ENCODE measurements around the gene CTNNA3.

Gene CTNNA3

GRCh38 chr10:66604195-66604594, 1091.8 kb downstream of the CTNNA3 start:
- DNase-seq = no peak

GRCh38 chr10:66591865-66592264, 1104.1 kb downstream of the CTNNA3 start:
- no peak for DNase-seq

GRCh38 chr10:66587680-66588050, 1108.3 kb downstream of the CTNNA3 start:
- no peak for DNase-seq

- no peak for DNase-seq
These were observed 1108.9 kb downstream of the CTNNA3 start for GRCh38 chr10:66586897-66587679.

DNA sequence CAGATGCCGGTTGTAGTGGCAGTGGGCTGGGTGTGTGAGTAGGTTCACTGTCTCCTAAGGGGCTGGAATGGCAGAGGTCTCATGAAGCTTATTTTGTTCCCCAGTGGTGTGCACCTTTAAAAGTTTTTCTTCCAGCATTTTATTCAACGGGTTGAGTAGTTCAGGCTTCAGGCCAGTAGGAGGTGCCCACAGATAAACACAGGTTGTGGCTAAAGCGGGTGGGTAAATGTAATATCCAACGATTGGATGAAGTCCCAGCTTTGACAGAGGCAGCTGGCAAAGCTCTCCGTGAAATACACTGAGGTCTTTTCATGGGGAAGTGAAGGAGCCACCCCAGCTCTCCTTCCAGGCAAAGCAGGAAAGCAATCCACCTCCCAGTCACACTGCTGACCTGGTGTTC, 1109.9 kb downstream of the CTNNA3 start:
- DNase-seq = no peak

DNA sequence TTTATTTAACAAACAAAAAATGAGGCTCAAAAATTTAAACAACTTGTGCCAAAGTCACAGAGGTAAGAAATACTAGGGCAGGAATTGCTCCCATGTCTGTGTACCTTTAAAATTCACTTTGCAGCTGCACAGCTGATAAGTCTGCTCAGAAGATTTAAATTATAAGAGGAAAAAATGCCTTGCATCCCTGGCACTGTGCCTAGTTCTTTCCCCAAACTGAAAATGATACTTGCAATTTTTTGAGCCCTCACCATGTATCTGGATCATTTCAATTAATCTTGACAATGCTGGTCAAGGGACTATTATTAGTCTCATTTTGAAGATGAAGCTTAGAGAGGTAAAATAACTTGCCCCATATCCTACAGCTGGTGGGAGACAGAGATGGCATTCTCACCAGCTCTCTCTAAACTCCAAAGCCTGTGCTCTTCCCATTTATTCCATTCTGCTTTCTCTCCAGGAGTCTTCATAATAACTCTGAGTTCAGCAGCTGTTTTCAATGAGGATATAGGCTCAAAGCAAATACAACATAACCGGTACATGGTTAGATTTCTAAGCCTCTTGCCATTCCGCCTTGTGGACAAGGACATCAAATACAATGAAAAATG, 1120.6 kb downstream of the CTNNA3 start:
- DNase-seq = no peak

DNA sequence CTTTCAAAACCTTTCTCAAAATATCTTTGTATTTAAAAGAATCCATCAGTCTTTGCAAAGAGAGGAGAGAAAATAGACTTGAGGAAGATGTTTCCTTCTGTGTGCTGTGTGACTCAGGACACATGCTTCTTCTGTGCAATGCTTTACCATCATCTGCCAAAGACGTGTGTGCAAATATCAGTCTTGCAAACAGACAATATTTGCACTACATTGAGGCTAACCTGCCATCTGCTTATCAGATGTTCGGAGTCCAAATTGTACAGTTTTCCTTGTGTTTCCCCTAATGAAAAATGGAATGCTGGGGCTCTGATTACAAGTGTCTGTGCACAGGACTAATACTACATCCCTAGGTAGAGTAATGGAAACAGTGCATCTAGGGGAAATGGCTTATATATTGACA, 1123.3 kb downstream of the CTNNA3 start:
- DNase-seq = no peak

DNA sequence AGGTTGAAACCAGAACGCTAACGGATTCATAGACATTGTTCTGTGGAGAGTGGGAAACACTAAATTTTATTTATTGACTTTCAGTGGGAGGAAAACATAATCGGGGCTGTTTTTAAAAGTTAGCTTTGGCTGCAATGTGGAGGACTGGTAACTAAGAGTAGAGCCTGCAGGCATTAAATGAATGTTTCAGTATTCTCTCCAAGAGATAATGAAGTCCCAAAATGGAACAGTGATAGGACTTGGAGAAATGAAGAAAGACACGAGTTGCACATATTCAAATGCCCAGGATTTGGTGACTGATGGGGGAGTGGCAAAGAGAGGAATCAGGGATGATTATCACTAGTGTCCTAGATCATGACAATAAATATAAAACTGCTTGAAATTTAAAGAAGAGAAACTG, 1130.0 kb downstream of the CTNNA3 start:
- DNase-seq = no peak

- no peak for DNase-seq
These were observed 1131.7 kb downstream of the CTNNA3 start for GRCh38 chr10:66564287-66564686.

DNA sequence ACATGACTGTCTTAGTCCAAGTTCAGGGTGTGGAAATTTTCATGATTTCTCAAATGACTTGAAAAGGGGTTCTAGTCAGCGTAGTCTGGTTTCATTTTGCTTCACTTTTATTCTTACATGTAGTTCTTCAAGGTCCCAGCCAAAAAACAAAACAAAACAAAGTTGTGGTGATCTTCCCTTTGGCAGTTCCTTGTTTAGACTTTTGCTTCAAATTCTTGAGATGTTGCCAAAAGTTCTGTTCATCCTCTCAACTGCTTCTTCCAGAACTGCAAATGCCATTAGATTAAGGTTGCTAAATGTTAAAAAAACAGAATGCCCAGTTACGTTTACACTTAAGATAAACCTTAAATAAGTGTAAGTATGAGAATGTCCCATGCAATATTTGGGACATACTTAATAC, 1140.9 kb downstream of the CTNNA3 start:
- no peak for DNase-seq

DNA sequence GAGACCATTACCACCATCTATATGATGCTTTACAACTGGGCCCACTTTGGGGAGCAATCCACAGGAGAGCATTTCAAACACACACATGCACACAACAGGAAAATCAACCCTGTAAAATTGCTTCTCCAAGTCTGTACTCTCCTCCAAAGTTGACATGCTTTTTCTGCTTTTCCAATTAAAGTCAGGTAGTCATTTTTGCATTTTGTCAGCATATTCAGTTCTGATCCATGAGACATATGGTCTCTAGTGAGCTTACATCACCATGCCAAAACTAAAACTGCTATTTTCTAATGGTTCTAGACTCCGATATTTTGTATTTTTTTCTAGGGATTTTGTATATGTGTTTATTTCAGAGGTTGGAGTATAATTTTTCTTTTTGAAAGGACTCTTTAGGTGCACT, 1143.7 kb downstream of the CTNNA3 start:
- no peak for DNase-seq

GRCh38 chr10:66550351-66550750, 1145.6 kb downstream of the CTNNA3 start:
- DNase-seq = no peak

DNA sequence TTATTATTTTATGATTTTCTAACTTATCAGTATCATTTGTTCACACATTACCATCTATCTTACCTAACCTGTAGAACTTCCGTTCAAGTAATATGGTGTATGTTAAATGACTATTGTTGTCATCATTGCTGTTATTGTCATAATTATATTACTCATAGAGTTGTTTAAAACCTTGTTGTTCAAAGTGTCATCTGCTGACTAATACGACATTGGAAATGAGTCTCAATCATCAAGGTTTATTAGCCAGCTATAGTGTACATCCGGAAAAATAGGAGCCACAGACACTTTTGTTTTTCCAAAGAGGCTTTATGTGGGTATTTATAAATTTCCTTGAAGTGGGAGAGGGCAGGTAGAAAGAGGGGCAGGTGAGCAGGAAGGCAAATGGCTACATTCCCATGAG, 1157.1 kb downstream of the CTNNA3 start:
- no peak for DNase-seq

- DNase-seq = no peak
These were observed 1157.6 kb downstream of the CTNNA3 start for GRCh38 chr10:66538371-66538770.

GRCh38 chr10:66537186-66537585, 1158.8 kb downstream of the CTNNA3 start:
- no peak for DNase-seq

DNA sequence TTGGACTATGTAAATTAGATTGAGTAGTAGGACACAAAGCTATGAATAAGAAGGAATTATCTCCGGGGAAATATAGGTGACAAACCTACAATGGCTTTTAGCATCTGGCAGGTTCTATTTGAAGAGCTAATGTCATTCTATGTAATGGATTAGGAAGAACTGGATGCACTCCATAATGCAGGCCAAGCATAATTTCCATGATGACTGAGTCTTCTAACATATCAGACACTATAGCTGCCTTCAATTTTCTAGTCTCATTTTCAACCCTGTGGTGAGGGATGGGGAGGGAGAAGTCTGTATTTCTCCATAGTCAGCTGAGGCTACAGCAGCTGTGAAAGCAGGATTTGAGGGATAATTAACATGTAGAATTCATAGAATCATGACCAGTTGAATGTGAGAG, 1160.6 kb downstream of the CTNNA3 start:
- no peak for DNase-seq

DNA sequence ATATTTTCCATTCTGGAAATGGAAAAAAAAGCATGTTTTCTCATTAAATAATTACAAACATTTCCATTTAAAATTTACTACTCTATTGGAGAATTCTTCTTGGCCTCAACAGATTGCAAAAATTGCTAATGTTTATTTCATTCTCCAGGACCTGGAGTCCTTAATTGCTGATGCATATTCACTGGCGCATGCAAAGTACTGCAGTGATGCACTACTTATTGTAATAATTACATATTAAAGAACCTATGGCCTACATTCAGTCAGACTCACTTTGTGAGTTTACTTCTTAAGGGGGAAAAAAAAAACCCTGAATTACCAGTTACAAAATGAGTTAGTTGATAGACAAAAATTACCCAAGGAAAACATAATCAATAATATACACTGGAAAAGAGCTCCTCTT, 1161.1 kb downstream of the CTNNA3 start:
- no peak for DNase-seq

- no peak for DNase-seq
These were observed 1174.5 kb downstream of the CTNNA3 start for GRCh38 chr10:66521506-66521905.

- no peak for DNase-seq
These were observed 1176.4 kb downstream of the CTNNA3 start for GRCh38 chr10:66519616-66520015.

GRCh38 chr10:66514666-66515065, 1181.3 kb downstream of the CTNNA3 start:
- DNase-seq = no peak

- no peak for DNase-seq
These were observed 1182.5 kb downstream of the CTNNA3 start for GRCh38 chr10:66513504-66513903.

GRCh38 chr10:66505003-66505657, 1190.9 kb downstream of the CTNNA3 start:
- no peak for DNase-seq

- DNase-seq = no peak
These were observed 1194.6 kb downstream of the CTNNA3 start for GRCh38 chr10:66501356-66501755.

DNA sequence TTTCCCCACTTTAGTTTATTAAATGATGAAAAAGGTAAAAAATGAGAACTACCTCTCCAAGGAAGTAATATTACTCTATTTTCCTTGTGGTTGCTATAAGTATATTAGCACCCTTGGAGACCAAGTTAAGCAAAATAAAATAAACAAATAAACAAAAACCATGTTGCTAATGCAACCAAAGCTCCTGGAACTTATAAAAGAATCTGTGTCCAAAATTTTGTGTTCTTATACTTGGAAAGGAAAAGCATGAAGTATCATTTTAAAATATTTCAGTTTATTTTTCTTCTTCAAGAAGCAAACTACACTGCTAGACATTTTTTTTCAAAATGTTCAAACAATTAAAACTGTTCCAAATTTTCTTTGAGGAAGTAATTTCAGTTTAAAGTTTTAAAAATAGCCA, 1212.0 kb downstream of the CTNNA3 start:
- no peak for DNase-seq

All from NCI-H510A (cell line).